ENCODE results near the gene POU2F1.

- TF ChIP-seq CTCF (IDR thresholded peaks at IDR 0.05): no peak
- no peak for TF ChIP-seq POLR2A (IDR thresholded peaks at IDR 0.05)
These were observed 23.6 kb downstream of the POU2F1 start for GRCh38 chr1:167244244-167244643.

All from lower leg skin (tissue), 3 donors.